Mesothelial cell of epicardium (in vitro differentiated cells): Measurements from ENCODE around the gene TMEM164. TPM values are rescaled to one million over a fixed set of nuclear protein-coding genes. Genes with fewer than 3 reads are reported as not detected.

Experiments
- DNase-seq, 2 experiments: peaks; one replicate each; pipeline ENCODE4 v3.0.0; 2021; ENCODE audit warnings: low spot score in 2 of 2; ENCODE audit not compliant: unreplicated experiment in 2 of 2
- H3K27ac Mint-ChIP-seq: 2 replicates; pipeline ENCODE4 v1.8.0; 2021; ENCODE audit warnings: mixed read lengths
- H3K27me3 Mint-ChIP-seq: 2 replicates; pipeline ENCODE4 v1.8.0; 2021; ENCODE audit warnings: low read depth, mixed read lengths
- H3K36me3 Mint-ChIP-seq: 2 replicates; pipeline ENCODE4 v1.8.0; 2021; ENCODE audit warnings: mixed read lengths
- H3K4me1 Mint-ChIP-seq: 2 replicates; pipeline ENCODE4 v1.8.0; 2021; ENCODE audit warnings: mixed read lengths
- H3K4me3 Mint-ChIP-seq: 2 replicates; pipeline ENCODE4 v1.8.0; 2021; ENCODE audit warnings: mild to moderate bottlenecking, moderate library complexity, mixed read lengths
- H3K9me3 Mint-ChIP-seq: 2 replicates; pipeline ENCODE4 v1.8.0; 2021; ENCODE audit warnings: mixed read lengths
- CTCF ChIP-seq: fragments of 200-600 bp; sonication (generic); IDR thresholded peaks from one replicate; pipeline ENCODE4 v1.5.0; 2021; ENCODE audit warnings: antibody characterized with exemption; ENCODE audit not compliant: unreplicated experiment
- total RNA-seq: library from RNA; stranded (reverse); gene quantifications from 3 replicates; pipeline ENCODE4 v1.2.1, GENCODE V29; 2021

The TMEM164 gene
- total RNA-seq, 1 donor from 2014 or later = 42.5 TPM

GRCh38 chrX:110044346-110045249 is 41.7 kb downstream of the TMEM164 start:
- Mint-ChIP-seq H3K36me3 (peaks cover under 1% of the 10 kb centered on the region), H3K27ac (no peak overlapping the region)

GRCh38 chrX:110045421-110045820 is 42.5 kb downstream of the TMEM164 start:
- DNase-seq = no peak
- Mint-ChIP-seq H3K4me3 (no peak overlapping the region), H3K27me3 (no peaks in the 10 kb centered on the region), H3K27ac (no peak overlapping the region), H3K4me1 (peaks cover 2% of the 10 kb centered on the region), H3K36me3 (peaks cover 1% of the 10 kb centered on the region), H3K9me3 (no peaks in the 10 kb centered on the region)
- TF ChIP-seq CTCF = no peak

More at GRCh38 chrX:110044346-110045249, 41.7 kb downstream of the TMEM164 start:
- no peak for TF ChIP-seq CTCF
- DNase-seq = no peak
- H3K9me3 Mint-ChIP-seq = no peaks in the 10 kb centered on the region
- H3K4me3 Mint-ChIP-seq = no peak overlapping the region
- no peaks in the 10 kb centered on the region for H3K27me3 Mint-ChIP-seq
- H3K4me1 Mint-ChIP-seq = peaks cover 4% of the 10 kb centered on the region

- H3K9me3 Mint-ChIP-seq = no peaks in the 10 kb centered on the region
- H3K27me3 Mint-ChIP-seq = no peaks in the 10 kb centered on the region
- H3K27ac Mint-ChIP-seq = no peak overlapping the region
- no peak for TF ChIP-seq CTCF
- peaks cover 2% of the 10 kb centered on the region for H3K4me1 Mint-ChIP-seq
- peaks cover 1% of the 10 kb centered on the region for H3K36me3 Mint-ChIP-seq
- no peak for DNase-seq
- no peak overlapping the region for H3K4me3 Mint-ChIP-seq
Observed at GRCh38 chrX:110046001-110046400, 43.1 kb downstream of the TMEM164 start.

DNA sequence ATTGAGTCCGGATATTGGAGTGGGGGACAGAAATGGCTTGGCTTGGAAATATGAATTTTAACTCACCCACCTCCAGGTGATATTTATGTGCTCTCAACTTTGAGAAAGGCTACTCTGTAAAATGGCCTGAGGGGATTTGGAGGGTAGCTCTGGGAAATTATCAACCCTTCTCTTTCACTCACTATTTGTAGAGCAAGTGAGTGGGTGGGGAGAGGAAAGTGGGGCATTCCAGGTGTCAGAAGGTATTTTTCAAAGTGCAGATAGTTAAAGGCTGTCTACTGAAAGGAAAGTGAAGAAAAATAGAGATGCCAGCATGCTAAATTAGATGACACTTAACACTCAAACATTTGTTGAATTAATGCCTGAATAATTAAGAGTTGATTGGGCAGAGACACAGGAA is 44.1 kb downstream of the TMEM164 start:
- Mint-ChIP-seq H3K27me3 (no peaks in the 10 kb centered on the region), H3K9me3 (no peaks in the 10 kb centered on the region), H3K4me1 (peaks cover 5% of the 10 kb centered on the region), H3K36me3 (peaks cover 1% of the 10 kb centered on the region), H3K27ac (no peak overlapping the region), H3K4me3 (no peak overlapping the region)
- no peak for TF ChIP-seq CTCF
- DNase-seq = no peak

- no peak for DNase-seq
- Mint-ChIP-seq H3K27ac (no peak overlapping the region), H3K36me3 (peaks cover 5% of the 10 kb centered on the region), H3K27me3 (no peaks in the 10 kb centered on the region), H3K4me3 (no peak overlapping the region), H3K4me1 (peaks cover 5% of the 10 kb centered on the region), H3K9me3 (no peaks in the 10 kb centered on the region)
- TF ChIP-seq CTCF = no peak
Observed at GRCh38 chrX:110049096-110049495, 46.2 kb downstream of the TMEM164 start.
